Activated naive CD4-positive, alpha-beta T cell (primary cell): ENCODE measurements around the gene ANO3.

Source experiments
- DNase-seq, 4 experiments: peaks; one replicate each; lab custom pipeline; 2025; lab: John Stamatoyannopoulos, UW

ANO3 gene

DNA sequence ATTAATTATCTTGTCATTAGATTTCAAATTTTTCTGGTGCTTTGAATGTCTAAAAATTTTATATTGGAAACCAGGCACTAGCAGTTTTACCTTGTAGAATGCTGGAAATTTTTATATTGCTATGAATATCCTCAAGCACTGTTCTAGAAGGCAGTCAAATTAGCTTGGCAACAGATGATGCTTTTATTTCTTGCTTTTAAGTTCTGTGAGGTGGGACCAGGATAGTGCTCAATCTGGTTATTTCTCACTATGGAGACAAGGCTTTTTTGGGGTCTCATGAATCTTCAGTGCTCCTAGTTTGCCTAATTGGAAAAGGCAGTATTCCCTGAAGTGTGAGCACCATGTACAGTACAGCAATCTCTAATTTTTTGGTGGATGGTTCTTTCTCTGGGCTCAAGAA is 27.1 kb downstream of the ANO3 start:
- no peak for DNase-seq

DNA sequence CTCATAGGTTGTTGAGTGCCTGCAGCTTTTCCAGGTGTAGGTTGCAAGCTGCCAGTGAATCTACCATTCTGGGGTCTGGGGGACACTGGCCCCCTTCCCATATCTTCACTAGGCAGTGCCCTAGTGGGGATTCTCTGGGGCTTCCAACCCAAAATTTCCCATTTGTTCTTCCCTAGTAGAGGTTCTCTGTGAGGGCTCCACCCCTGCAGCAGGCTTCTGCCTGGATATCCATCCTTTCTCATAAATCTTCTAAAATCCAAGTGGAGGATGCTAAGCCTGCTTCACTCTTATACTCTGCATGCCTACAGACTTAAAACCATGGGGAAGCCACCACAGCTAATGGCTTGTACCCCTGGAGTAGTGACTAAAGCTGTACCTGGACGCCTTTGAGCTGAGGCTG is 33.4 kb downstream of the ANO3 start:
- no peak for DNase-seq

DNA sequence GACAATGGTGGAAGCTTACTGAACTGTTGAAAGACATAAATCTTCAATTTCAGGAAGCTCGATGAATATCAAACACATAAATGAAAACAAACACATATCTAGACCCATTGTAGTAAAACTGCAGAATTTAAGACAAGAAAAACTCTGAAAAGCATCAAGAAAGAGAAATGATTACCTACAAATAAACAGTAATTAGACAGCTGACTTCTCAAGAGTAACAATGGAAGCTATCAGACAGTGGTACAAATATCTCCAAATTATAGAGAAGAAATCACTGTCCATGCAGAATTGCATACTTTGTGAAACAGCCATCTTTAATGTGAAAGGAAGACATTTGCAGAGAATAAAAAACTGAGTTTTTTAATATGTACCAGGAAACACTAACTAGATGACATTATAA is 45.7 kb downstream of the ANO3 start:
- DNase-seq = no peak

DNA sequence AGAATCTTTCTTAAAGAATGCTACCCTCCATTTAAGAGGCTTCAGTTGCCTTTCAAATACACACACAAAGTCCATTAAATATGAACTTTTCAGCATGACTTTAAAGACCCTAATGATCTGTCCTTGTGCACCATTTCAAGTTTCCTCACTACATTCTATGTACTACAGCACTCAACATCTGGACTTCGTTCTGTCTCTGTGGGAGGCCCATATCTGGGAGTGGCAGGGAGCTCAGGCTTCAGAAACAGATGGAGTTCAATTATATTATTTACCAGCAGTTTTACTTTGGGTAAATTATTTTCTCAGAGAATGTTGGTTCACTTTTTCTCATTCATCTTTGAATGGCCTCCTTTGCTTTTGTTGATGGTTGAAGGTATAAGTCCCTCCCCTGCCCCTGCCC is 67.4 kb downstream of the ANO3 start:
- DNase-seq = no peak

DNA sequence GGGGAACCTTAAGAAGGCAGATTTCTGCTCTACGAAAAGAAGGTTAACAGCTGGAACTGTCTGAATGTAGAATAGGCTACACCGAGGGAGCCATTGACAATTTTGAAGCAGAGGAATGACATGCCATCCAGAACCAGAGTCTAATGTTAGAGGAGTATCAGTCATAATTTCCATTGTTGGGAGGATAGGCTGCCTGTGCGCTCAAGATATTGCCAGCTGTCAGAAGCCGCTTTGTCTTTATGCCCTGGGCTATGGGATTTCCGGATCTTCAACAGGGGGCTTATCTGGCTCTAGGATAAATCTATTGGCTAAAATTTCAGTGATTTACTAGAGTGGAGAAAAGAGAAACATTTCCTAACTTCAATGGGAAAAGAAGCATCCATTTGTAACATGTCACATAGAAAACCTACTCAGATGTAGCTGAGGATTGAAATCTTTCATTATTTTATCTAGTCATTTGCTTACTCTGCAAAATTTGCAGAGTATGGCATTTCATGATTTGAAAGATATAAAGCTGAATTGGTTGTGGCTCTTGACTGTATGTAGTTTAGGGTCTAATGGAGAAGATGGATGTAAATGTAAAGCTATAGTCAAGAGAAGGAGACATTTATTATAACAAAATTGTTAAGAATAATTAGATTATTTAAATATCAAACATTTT is 78.9 kb downstream of the ANO3 start:
- no peak for DNase-seq

DNA sequence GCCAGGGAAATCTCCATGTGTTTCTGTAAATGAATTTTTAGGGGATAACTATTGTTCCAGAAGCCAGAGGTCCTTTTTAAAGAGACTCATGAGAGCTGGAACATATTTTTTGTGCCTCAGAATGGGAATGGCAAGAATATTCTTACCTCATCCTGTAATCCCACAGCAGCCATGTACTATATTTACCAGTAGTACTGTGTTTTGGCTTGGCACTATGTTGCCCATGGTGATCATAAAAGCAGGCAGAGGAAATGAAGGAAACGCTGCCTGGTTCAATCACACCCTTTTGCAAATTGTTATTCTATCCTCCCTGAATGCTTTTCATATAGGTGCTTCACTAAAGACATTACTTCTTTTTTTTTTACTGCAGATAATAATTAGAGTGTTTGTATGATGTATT is 81.0 kb downstream of the ANO3 start:
- no peak for DNase-seq

DNA sequence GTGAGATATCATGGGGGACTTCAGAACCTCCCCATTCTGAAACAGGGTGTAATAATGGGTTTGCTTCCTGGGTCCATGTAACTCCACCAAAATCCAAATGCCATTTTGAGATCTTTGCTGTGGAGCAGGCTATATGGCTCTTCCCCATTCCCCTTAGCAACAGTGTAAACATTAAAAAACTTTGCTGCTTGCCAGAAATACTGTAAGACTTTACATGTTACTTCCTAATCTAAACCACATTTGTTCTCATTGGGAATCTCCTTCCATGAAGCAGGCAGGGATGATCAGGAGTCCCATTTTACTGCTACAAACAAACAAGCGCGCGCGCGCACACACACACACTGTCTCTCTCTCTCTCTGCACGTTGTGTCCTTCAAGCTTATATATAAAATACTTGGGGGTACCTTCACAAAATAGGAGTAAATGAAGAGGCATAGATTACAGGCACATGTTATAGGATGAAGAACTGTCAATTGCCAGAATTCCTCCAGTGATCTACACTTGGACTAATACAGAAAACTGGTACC is 86.5 kb downstream of the ANO3 start:
- DNase-seq = no peak

DNA sequence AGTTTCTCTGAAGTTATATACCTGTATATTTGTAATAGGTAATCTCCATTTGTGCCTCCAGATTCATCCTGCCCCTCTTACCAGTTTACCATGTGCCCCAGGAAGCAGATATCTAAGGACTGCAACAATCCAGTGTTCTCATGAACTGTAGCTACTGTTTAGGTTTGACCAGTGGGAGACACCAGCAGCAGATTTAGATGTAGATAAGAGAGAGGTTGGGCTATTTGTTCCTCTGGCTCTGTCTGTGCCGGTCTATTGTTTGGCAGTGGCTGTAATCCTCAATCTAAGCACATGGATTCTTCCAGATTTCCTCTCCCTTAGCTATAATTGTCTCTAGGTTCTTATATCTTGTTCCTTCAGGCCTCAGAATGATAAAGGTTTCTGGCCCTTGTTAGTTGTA is 88.4 kb downstream of the ANO3 start:
- no peak for DNase-seq

DNA sequence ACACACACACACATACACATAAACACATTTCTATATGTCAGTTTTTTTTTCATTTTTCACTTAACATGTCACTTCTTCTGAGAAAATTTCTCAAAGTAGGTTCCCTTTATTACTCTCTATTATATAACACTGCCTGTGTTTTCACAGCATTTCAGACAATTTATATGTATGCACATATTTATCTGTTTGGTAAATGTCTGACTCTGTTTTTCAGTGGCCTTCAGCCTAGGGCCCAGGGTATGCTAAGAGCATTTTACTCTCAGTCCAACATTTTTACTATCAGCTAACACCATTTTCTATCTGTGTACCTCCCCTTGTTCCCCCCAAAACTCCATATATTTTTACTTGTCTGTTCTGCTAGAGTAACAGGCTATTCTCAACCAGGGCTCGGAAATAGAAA is 92.3 kb downstream of the ANO3 start:
- no peak for DNase-seq

DNA sequence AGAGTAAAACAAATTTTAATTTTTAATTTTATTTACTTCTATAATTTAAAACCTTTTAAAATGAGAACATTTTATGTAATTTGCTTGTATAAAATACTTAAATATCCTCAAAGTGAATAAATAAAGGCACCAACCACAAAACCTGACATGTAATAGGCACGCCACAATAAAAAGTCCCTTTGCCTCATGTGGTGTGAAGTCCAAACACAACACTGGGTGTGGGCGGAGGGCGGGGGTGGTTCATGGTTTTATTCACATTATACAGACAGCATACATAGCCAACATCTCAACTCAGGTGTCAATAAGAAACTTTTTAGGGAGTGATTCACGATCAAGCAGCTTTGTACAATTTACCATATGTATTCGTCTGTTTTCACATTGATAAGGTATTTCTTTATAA is 107.9 kb downstream of the ANO3 start:
- no peak for DNase-seq

DNA sequence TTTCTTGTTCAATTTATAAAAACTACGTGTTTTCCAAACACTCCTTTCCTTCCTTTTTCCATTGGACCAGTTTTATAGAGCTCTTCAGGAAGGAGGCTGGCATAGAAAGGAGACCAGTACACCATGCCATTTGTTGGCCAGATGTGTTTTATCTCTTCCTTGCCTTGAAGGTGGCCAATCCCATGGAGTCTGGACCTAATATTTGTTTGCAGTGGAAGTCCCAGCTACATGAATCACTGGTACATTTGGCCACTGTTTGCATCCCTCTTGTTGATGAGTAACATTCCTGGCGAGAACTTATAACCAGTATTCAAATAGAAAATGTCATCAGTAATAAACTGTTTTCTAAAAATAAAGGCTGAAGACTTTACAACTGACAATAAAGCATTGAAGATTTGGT is 110.2 kb downstream of the ANO3 start:
- no peak for DNase-seq

DNA sequence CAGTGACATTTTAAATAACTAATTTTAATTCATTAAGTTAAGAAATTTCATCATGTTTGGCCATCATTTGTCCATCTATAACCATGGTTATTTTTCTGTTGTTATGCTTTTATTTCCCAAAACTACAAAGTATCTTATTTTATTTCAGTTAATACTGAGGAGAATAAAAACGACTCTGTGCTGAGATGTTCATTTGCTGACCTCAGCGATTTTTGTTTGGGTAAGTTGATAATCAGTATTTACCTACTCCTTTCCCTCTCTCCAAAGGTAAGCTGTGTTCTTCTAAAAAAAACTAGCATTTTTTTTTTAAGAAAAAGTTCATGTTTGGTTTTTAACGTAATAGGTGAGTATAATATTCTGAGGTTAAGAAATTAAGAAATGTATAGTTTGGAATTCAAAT is 111.7 kb downstream of the ANO3 start:
- no peak for DNase-seq

DNA sequence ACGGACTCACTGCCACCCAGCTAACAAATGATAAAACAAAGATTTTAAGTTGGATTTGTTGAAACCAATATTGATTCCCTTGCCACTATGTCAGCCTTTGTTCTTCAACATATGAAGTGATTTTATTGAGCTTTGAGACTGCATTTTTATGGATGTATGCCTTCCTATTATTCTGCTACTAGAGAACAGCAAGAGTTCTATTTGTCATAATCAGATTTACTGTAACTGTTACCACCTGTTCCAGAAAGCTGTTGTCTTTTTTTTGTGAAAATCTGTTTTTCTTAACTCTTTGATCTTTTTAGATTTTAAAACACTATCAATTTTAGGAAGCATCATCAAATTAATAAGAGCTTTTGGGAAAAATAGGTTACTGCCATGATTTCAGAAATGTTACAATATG is 125.7 kb downstream of the ANO3 start:
- no peak for DNase-seq

DNA sequence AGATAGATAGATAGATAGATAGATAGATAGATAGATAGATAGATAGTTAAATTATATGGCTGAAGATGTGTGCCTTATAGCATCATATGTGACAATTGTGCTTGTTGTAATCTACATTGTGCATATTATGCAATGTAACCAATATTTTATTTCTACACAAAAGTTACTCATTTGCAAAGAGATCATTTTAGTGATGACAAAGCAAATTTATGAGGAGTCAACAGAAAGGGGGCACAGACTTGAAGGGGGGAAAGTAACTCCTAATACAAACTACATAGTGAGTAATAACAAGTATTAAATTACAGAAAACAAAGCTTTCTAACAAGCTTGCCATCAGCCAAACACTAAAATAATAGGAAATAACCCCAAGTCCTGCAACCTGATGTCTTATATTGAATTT is 133.3 kb downstream of the ANO3 start:
- no peak for DNase-seq

DNA sequence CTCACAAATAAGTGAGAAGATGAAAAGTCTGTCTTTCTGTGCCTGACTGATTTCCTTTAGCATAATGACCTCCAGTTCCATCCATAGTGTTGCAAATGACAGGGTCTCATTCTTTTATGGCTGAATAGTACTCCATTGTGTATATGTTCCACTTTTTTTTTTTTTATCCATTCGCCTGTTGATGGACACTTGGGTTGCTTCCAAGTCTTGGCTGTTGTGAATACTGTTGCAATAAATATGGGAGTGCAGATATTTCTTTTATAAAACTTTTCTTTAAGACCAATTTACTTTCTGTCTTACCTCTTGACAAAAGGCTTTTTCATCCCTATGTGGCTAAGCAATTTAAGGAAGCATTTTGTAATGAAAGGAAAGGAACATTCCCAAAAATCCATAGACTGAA is 135.6 kb downstream of the ANO3 start:
- DNase-seq = no peak

DNA sequence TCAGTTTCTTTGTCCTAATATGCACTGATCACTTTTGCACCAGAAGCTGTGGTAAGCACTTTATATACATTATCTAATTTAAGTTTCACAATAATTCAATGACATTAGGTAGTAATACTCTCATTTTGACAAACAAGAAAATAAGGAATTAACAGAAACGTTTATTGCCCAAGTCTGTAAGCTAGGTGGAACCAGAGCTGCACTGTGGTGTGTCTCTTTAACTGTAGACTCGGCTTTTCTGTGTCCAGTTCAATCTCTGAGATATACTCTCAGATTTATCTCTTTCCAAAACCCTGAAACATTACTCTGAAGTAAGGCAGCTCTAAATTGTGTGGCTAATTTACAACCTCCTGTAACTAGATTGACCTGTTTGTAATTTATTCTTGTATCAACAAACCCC is 139.1 kb downstream of the ANO3 start:
- DNase-seq = no peak

DNA sequence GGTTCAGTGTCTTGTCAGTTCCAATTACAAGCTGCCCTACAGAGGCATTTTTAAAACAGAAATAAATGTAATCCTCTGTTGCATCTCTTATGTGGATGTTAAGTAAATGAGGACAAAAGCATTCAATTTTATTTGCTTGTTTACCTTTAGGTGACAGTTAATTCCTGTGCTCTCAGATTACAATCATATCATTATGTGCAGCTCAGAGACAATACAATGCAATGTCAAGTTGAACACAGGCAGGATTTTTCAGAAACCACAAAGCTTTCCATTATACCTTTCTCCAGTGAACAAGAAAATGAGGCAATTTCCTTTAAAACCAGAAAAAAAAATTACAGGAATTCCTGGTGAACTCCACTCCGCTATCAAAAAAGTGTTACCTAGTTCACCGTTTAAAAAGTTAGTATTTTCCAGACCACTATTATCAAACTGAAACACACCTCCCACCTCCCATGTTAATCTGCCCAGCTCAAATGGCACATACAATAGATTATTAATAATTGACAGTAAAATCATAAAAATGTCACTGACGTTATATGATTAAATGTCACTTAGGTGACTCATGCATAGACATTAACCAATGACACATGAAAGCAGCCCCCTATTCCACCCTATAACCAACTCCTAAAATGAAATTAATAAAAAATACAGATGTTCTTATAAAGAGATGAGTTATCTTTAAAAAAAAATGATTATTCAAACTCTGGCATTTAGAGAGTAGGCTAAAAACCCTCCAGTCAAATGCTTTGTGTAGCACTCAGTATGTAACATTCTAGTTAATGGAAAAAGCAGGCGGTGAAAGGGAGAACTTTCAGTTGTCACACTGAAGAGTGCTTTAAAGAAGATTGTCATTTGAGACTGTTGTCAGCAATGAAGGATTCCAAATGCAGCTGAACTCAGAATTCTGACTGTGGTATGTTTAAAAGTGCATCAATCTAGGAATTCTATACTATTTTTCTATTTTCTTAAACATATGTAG is 141.6 kb downstream of the ANO3 start:
- no peak for DNase-seq

DNA sequence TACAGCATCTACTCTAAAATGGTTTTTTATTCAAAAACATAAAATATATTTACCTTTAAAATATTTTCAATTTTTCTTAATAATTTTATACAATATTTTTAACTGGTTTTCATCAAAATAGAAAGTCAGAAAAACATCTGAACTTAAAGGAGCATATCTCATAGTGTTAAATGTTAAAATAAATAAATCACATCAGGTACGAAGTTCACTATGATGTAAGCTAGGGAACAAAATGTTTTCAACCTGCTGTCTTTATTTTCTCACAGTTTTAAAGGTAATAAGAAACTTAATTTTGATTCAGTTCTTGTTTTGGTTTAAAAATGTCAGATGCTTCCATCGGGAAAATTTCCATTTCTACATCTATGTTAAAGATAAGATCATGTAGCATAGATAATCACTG is 142.5 kb downstream of the ANO3 start:
- DNase-seq = no peak

DNA sequence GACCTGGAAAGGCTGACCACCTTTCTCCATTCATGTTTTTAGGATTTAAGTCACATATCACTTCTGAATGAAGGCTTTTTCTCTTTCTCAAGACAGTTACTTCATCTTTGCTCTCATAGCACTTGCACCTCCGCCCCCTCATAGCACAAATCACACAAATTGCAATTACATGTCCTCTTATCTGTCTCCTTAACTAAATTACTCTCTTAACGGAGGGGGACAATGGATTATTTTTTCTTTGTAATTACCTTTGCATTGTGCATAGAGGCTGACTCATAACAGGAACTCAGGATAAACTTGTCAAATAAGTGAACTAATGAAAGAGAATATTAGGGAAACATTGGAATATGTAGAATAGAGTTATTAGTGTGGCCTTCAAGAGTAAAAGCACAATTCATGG is 145.5 kb downstream of the ANO3 start:
- no peak for DNase-seq

DNA sequence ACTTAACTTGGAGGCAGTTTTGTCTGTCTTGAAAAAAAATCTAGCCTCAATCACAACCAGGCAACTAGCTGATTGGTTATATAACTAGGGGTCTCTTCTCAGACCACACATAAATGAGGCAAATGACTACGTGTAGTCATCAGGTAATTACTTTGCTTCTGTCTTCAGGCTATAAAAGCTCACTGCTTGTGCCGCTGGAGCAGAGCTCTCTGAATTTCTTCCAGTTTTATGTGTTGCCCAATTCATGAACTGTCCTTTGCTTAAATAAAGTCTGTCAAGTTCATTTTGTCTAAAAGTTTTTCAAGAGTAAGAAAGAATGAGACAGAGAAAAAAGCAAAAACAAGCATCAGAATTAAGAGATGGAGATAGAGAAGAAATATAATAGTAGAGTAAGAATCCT is 146.8 kb downstream of the ANO3 start:
- DNase-seq = no peak

DNA sequence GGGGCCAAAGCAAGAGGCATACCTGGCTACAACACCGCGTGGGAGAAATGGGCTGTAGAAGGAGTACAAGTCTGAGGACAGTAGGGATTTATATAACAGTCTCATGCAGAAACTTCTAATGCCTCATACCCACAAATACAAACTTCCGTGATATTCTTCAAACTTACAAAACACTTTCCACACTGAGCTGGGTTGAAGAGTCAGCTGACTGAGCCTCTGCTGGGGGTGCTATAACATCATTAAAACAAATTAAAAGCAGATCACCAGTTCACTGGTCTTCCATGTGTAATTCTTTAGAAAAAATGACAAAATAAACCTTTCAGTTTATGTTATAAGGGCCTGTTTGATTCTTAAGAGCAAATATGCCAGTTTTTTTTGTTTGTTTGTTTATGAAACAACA is 148.1 kb downstream of the ANO3 start:
- DNase-seq = no peak

DNA sequence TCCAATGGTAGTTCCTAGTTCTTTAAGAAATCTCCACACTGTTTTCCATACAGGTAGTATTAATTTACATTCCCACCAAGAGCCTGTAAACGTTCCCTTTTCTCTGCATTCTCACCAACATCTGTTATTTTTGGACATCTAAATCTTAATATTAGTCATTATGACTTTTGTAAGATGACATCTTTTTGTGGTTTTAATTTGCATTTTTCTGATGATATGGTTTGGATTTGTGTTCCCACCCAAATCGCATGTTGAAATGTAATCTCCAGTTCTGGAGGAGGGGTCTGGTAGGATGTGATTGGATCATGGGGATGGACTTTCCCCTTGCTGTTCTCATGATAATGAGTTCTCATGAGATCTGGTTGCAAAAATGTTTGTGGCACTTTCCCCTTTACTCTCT is 151.2 kb downstream of the ANO3 start:
- no peak for DNase-seq

DNA sequence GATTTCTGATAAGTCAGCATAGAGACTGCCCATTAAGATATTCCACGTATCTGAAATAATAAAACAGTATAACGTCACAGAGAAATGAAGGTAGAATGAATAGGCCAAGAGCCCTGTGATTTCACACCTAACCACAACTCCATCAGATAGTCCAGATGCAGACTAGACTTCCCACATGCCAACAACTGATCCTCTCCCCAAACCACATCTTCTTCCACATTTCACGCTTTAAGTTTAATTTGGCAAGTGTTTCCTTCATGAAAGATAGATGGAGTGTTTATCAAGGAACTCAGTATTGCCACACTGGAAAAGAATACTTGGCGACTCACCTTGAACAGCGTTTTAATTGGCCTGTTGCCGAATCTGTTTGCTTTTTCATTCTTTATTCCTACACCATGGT is 158.6 kb downstream of the ANO3 start:
- no peak for DNase-seq
